Measurements from ENCODE around the gene CXCR5. TPM values are rescaled to one million over a fixed set of nuclear protein-coding genes. Genes with fewer than 3 reads are reported as not detected.

CXCR5 gene
- total and polyA plus RNA-seq, 2 of the 4 experiments (the other 2 are of a cell fraction), result not detected

GRCh38 chr11:118845369-118845768 is 38.3 kb upstream of the CXCR5 start:
- TF ChIP-seq RCOR1 (IDR thresholded peaks at IDR 0.05; ENCODE audit: insufficient replicate concordance, low read length) (no peak), USF2 (IDR thresholded peaks at IDR 0.05; ENCODE audit: low read depth, low read length) (no peak), BHLHE40 (IDR thresholded peaks at IDR 0.05; ENCODE audit: low read depth, low read length) (no peak), MAFK (IDR thresholded peaks at IDR 0.05; ENCODE audit: low read depth, low read length) (no peak), RAD21 (IDR thresholded peaks at IDR 0.05; ENCODE audit: low read length) (no peak), RFX5 (IDR thresholded peaks at IDR 0.05; ENCODE audit: low read depth, low read length) (no peak), CEBPB (IDR thresholded peaks at IDR 0.05; ENCODE audit: low read depth, low read length) (peak; percentile 59; the same call in 1 of the 2 replicates), POLR2A (IDR thresholded peaks at IDR 0.05; ENCODE audit: low read depth, low read length) (no peak), ELK1 (IDR thresholded peaks at IDR 0.05; ENCODE audit: borderline replicate concordance, low read depth, low read length) (no peak), CHD1 (IDR thresholded peaks at IDR 0.05; ENCODE audit: low read depth, low read length) (no peak), CTCF (conservative IDR thresholded peaks at IDR 0.05; ENCODE audit: low read depth, low read length) (no peak), FOS (IDR thresholded peaks at IDR 0.05; ENCODE audit: low read depth, low read length) (peak; percentile 42; the same call in 1 of the 2 replicates)
- H4K8ac ChIP-seq (ENCODE audit: low read depth in 2 of 2, low read length in 2 of 2), result peak overlapping the region in 1 of 2 experiments; percentile 78; a peak in 3 of 4 replicates
- H3K27ac ChIP-seq (ENCODE audit: insufficient read depth, low read length), result peak overlapping the region; percentile 85
- H2AK9ac ChIP-seq (replicated peaks; ENCODE audit: low read depth, low read length, poor library complexity), result no peak overlapping the region
- no peak overlapping the region for H2AK5ac ChIP-seq (ENCODE audit: low read depth, low read length)
- DNase-seq (peak; percentile 70), ATAC-seq (ENCODE audit: low read depth) (peak; percentile 83)
- no peaks in the 10 kb centered on the region for H3K9me3 ChIP-seq (ENCODE audit: control insufficient read depth, insufficient read depth, low read length)
- ChIA-PET POLR2A (ENCODE audit: unreplicated experiment) (interaction anchor here (0.6 kb wide), 2 partner anchors 8 to 55 kb away, joined by 3 read pairs; no protein-coding TSS in a partner anchor), CTCF (interaction anchor here (0.7 kb wide), 1 partner anchor 38 kb away, joined by 3 read pairs; no protein-coding TSS in a partner anchor)
- peak overlapping the region; percentile 50; the same call in 1 of the 2 replicates for H3K9ac ChIP-seq (ENCODE audit: low read depth, low read length)
- peak overlapping the region; percentile 76; the same call in 1 of the 2 replicates for H3K4me2 ChIP-seq (ENCODE audit: low read depth, low read length)
- peak overlapping the region; percentile 90; the same call in 1 of the 2 replicates for H3K18ac ChIP-seq (ENCODE audit: low read depth, low read length)
- H3K56ac ChIP-seq (ENCODE audit: extremely low read depth, insufficient read depth, low read length), result peak overlapping the region; percentile 43; the same call in 1 of the 2 replicates
- peak overlapping the region; percentile 85; the same call in 1 of the 2 replicates for H3K23ac ChIP-seq (ENCODE audit: low read depth, low read length)
- no peaks in the 10 kb centered on the region for H3K79me1 ChIP-seq (ENCODE audit: low read depth in 1 of 2, low read length in 2 of 2)
- no peaks in the 10 kb centered on the region for H4K20me1 ChIP-seq (ENCODE audit: insufficient read depth, low read length)
- in situ Hi-C loops (cut with MboI; ENCODE audit: low sequenced_read_pairs) (no loop called here), intact Hi-C loops (cut with micrococcal nuclease) (no loop called here), dilution Hi-C loops (cut with HindIII; ENCODE audit: low sequenced_read_pairs, unreplicated experiment) (no loop called here)
- H3K4me1 ChIP-seq (ENCODE audit: control insufficient read depth, insufficient read depth, low read length), result peaks cover 5% of the 10 kb centered on the region
- H3K9me1 ChIP-seq (ENCODE audit: insufficient read depth, low read length), result peaks cover 4% of the 10 kb centered on the region; the same call in 1 of the 2 replicates
- peak overlapping the region; percentile 77; the same call in 1 of the 3 replicates for H2BK15ac ChIP-seq (ENCODE audit: low read depth, low read length)
- no peak overlapping the region for H3K4me3 ChIP-seq (ENCODE audit: insufficient read depth, low read depth, low read length)
- H4K5ac ChIP-seq (ENCODE audit: low read depth, low read length), result no peak overlapping the region
- H2BK120ac ChIP-seq (ENCODE audit: low read depth, low read length), result peak overlapping the region; percentile 94
- peak overlapping the region; percentile 93 for H3K4ac ChIP-seq (ENCODE audit: low read depth, low read length)
- peak overlapping the region; percentile 94 for H2BK20ac ChIP-seq (ENCODE audit: low read depth, low read length)
- H3K27me3 ChIP-seq (ENCODE audit: control insufficient read depth, insufficient read depth, low read length), result no peaks in the 10 kb centered on the region; the same call in 1 of the 2 replicates
- H3K14ac ChIP-seq (replicated peaks; ENCODE audit: low read depth, low read length), result peak overlapping the region; percentile 82; the same call in 1 of the 2 replicates
- no TSS peak for BruUV-seq (replicated peaks)
- H2BK5ac ChIP-seq (ENCODE audit: low read depth, low read length, poor library complexity, severe bottlenecking), result peak overlapping the region; percentile 84
- H4K91ac ChIP-seq (ENCODE audit: insufficient read depth, low read depth, low read length), result peak overlapping the region; percentile 66; the same call in 1 of the 2 replicates
- H3K36me3 ChIP-seq (ENCODE audit: control insufficient read depth, insufficient read depth, low read length), result no peaks in the 10 kb centered on the region
- H2AFZ ChIP-seq (replicated peaks; ENCODE audit: low read length, poor library complexity), result peak overlapping the region; percentile 81
